Measurements from ENCODE around the gene PAK6. TPM values are rescaled to one million over a fixed set of nuclear protein-coding genes. Genes with fewer than 3 reads are reported as not detected.

The PAK6 gene
- total RNA-seq, 1 donor from 2014 or later = 0.31 TPM

GRCh38 chr15:40247406-40247971 lies 8.6 kb downstream of the PAK6 start:
- H3K27me3 Mint-ChIP-seq (ENCODE audit: unreplicated experiment) = peaks cover 7% of the 10 kb centered on the region

GRCh38 chr15:40248006-40248783 lies 9.3 kb downstream of the PAK6 start:
- no peak overlapping the region for H3K27ac Mint-ChIP-seq (ENCODE audit: unreplicated experiment)
- peaks cover 7% of the 10 kb centered on the region for H3K27me3 Mint-ChIP-seq (ENCODE audit: unreplicated experiment)
- no peak for TF ChIP-seq CTCF (IDR thresholded peaks at IDR 0.05; ENCODE audit: unreplicated experiment)
- no peaks in the 10 kb centered on the region for H3K9me3 Mint-ChIP-seq (ENCODE audit: unreplicated experiment)
- H3K36me3 Mint-ChIP-seq (ENCODE audit: low read depth, unreplicated experiment) = no peaks in the 10 kb centered on the region
- DNase-seq (ENCODE audit: low spot score) = no peak
- H3K4me3 Mint-ChIP-seq (ENCODE audit: unreplicated experiment) = no peak overlapping the region
- H3K4me1 Mint-ChIP-seq (ENCODE audit: unreplicated experiment) = peaks cover 2% of the 10 kb centered on the region

More at GRCh38 chr15:40247406-40247971, 8.6 kb downstream of the PAK6 start:
- no peak for TF ChIP-seq CTCF (IDR thresholded peaks at IDR 0.05; ENCODE audit: unreplicated experiment)
- Mint-ChIP-seq H3K4me3 (ENCODE audit: unreplicated experiment) (no peak overlapping the region), H3K36me3 (ENCODE audit: low read depth, unreplicated experiment) (no peaks in the 10 kb centered on the region), H3K9me3 (ENCODE audit: unreplicated experiment) (no peaks in the 10 kb centered on the region), H3K27ac (ENCODE audit: unreplicated experiment) (no peak overlapping the region), H3K4me1 (ENCODE audit: unreplicated experiment) (peaks cover 5% of the 10 kb centered on the region)
- DNase-seq (ENCODE audit: low spot score) = no peak

- H3K27ac Mint-ChIP-seq (ENCODE audit: unreplicated experiment) = no peak overlapping the region
- H3K4me1 Mint-ChIP-seq (ENCODE audit: unreplicated experiment) = peaks cover 3% of the 10 kb centered on the region
- DNase-seq (ENCODE audit: low spot score) = no peak
- no peak overlapping the region for H3K4me3 Mint-ChIP-seq (ENCODE audit: unreplicated experiment)
- H3K27me3 Mint-ChIP-seq (ENCODE audit: unreplicated experiment) = peaks cover 17% of the 10 kb centered on the region
- H3K36me3 Mint-ChIP-seq (ENCODE audit: low read depth, unreplicated experiment) = peaks cover 6% of the 10 kb centered on the region
- H3K9me3 Mint-ChIP-seq (ENCODE audit: unreplicated experiment) = no peaks in the 10 kb centered on the region
- TF ChIP-seq CTCF (IDR thresholded peaks at IDR 0.05; ENCODE audit: unreplicated experiment) = no peak
Observed at GRCh38 chr15:40249477-40250303, 10.8 kb downstream of the PAK6 start.

DNA sequence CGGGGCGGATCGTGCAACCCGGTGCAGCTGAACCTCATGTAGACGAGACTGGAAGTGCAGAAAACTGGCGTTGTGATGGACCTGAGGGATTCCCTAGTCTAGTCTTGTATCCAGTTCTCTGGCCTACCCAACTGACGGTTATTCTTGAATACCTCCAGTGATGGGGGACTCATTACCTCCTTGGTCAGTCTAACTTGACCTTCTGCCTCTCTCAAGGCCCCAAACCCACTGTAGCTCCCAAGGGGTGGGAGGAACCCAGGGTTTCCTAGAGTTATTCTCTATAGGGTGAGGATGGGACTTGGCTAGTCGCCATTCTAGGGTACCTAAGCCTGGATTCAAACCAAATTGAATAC lies 11.4 kb downstream of the PAK6 start:
- Mint-ChIP-seq H3K9me3 (ENCODE audit: unreplicated experiment) (no peaks in the 10 kb centered on the region), H3K4me1 (ENCODE audit: unreplicated experiment) (peaks cover 3% of the 10 kb centered on the region), H3K27me3 (ENCODE audit: unreplicated experiment) (peaks cover 19% of the 10 kb centered on the region), H3K36me3 (ENCODE audit: low read depth, unreplicated experiment) (peaks cover 6% of the 10 kb centered on the region), H3K4me3 (ENCODE audit: unreplicated experiment) (no peak overlapping the region), H3K27ac (ENCODE audit: unreplicated experiment) (no peak overlapping the region)
- no peak for TF ChIP-seq CTCF (IDR thresholded peaks at IDR 0.05; ENCODE audit: unreplicated experiment)
- no peak for DNase-seq (ENCODE audit: low spot score)

Data from endothelial cell (in vitro differentiated cells).